GM12891 (cell line): ENCODE data around the gene UGT1A5.
A peak's percentile ranks its signal among the peaks of the same experiment; 100 is the strongest.

Experiments
- DNase-seq: peaks from one replicate; pipeline ENCODE4 v3.0.0; 2011; ENCODE audit warnings: low spot score; ENCODE audit not compliant: insufficient read length
- FAIRE-seq: peaks from 2 replicates; lab custom pipeline; 2011; peaks lifted over from hg19 to GRCh38; lab: Jason Lieb, UNC
- PAX5 ChIP-seq: IDR thresholded peaks from 2 replicates; pipeline ENCODE4 v1.6.1; 2011; ENCODE audit warnings: low read length, moderate library complexity, mild to moderate bottlenecking; ENCODE audit not compliant: insufficient read depth, severe bottlenecking
- POLR2A ChIP-seq: IDR thresholded peaks from 2 replicates; pipeline ENCODE4 v1.6.1; 2011; ENCODE audit warnings: low read depth, low read length, control low read depth
- POLR2AphosphoS5 ChIP-seq: IDR thresholded peaks from 2 replicates; pipeline ENCODE4 v1.6.1; 2011; ENCODE audit warnings: low read depth, low read length, control low read depth
- POU2F2 ChIP-seq: IDR thresholded peaks from 2 replicates; pipeline ENCODE4 v1.6.1; 2011; ENCODE audit warnings: low read depth, mild to moderate bottlenecking, control low read depth, low read length, moderate library complexity
- SPI1 ChIP-seq: IDR thresholded peaks from 2 replicates; pipeline ENCODE4 v1.6.1; 2011; ENCODE audit warnings: low read depth, low read length, control low read depth
- TAF1 ChIP-seq: IDR thresholded peaks from 2 replicates; pipeline ENCODE4 v1.6.1; 2011; ENCODE audit warnings: low read depth, low read length, control low read depth

UGT1A5 gene

DNA sequence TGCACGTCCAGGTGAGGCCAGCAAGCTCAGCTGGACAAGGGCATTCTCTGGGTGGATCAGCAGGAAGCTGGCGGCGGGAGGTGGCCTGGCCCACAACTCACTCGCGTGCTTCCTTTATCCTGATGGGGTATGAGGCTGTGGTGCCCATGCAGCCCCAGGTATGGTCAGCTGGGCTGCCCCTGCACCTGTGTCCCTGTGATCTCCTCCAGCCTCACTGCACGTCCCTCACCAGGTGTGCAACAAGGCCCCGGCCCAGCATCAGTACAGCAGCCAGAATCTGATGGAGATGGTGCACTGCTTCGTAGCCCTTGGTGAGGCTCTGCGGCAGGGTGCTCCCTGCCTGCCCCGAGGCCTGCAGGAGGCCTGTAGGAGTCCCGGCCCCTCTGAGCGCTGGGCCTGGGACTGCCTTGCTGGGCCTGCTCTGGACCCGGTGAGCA lies 83.0 kb downstream of the UGT1A5 start:
- no peak for FAIRE-seq
- TF ChIP-seq POLR2A (no peak), TAF1 (no peak), SPI1 (no peak), PAX5 (no peak), POLR2AphosphoS5 (no peak), POU2F2 (no peak)
- no peak for DNase-seq

GRCh38 chr2:233796254-233796653 lies 83.5 kb downstream of the UGT1A5 start:
- DNase-seq, result no peak
- TF ChIP-seq TAF1 (no peak), POLR2A (no peak), SPI1 (no peak), PAX5 (no peak), POU2F2 (no peak), POLR2AphosphoS5 (no peak)
- FAIRE-seq, result no peak

DNA sequence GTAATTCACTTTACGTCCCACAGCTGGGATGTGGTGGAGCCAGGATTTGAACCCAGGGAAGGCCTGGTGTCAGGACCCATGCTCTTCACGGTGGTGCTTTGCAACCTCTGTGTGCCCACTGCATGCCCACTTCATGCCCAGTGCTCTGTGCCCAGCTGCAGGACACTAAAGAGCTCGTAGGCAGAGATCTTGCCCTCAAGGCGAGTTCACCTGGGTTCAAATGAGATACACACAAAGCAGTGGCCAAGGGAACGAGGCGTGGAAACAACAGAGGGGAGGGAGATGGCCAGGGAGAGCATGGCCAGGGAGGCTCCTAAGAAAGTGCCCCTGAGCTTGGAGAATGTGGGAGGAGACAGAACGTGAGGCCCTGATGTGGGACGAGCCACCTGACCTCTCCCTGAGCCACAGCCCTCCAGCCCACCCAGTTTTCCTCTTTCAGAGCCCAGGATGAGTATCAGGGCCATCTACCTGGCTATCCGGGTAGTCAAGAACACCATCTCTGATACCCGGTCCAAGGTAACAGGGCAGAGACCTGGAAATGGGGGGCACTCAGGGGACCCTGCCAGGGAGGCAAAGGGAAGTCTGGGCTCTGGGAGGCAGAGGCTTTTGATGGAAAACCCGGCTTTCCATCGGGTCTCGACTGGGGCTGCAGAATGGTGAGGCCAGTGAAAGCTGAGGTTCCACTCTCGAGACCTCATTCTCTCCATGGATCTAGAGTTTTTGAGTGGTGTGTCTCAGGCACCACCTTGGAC lies 85.8 kb downstream of the UGT1A5 start:
- DNase-seq, result no peak
- FAIRE-seq, result no peak
- TF ChIP-seq SPI1 (no peak), PAX5 (no peak), TAF1 (no peak), POU2F2 (no peak), POLR2A (no peak), POLR2AphosphoS5 (no peak)

GRCh38 chr2:233799087-233799665 lies 86.5 kb downstream of the UGT1A5 start:
- DNase-seq (no peak), FAIRE-seq (no peak)
- TF ChIP-seq POLR2A (no peak), POLR2AphosphoS5 (no peak), SPI1 (no peak), POU2F2 (no peak), PAX5 (no peak), TAF1 (no peak)

DNA sequence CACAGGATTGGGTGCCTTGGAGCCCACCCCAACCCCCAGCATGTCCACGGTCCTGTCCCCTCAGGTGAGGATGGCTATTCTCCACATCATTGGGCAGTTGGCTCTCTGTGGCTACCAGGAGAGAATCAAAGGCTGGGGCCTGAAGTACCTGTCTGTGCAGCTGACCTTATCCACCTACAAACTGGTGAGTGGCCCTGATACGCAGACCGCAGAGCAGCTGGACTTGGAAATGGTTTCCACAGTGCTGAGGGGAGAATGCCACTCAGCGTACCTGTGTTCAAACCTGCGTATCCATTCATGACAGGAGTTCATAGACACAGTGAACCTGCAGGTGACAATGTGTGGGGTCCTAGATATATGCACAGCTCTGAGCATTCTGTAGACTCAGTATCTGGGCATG lies 87.0 kb downstream of the UGT1A5 start:
- DNase-seq (no peak), FAIRE-seq (no peak)
- TF ChIP-seq TAF1 (no peak), POLR2A (no peak), PAX5 (no peak), POU2F2 (no peak), SPI1 (no peak), POLR2AphosphoS5 (no peak)

DNA sequence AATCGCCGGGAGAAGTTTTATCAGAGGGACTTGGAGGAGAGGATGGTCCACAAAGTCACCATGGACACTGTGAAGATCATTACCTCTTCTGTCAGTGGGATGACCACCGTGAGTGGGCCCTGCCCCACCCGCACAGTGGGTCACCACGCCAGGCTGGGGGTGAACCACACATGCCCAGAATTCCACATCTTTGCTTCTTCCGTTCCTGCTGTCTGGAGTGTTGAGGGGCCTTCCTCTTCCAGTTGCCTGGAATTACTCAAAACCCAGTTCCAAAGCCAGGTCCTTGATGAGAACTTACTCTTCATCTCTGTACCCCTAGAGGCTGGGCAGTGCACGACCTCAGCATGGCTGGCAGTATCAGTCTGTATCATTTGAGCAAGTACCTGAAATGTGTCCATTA lies 87.5 kb downstream of the UGT1A5 start:
- no peak for FAIRE-seq
- no peak for DNase-seq
- TF ChIP-seq POU2F2 (no peak), POLR2A (no peak), PAX5 (no peak), TAF1 (no peak), SPI1 (no peak), POLR2AphosphoS5 (no peak)

GRCh38 chr2:233801357-233802131 lies 88.8 kb downstream of the UGT1A5 start:
- DNase-seq (no peak), FAIRE-seq (peak; percentile 23)
- TF ChIP-seq SPI1 (peak; percentile 71), POLR2A (no peak), TAF1 (no peak)

DNA sequence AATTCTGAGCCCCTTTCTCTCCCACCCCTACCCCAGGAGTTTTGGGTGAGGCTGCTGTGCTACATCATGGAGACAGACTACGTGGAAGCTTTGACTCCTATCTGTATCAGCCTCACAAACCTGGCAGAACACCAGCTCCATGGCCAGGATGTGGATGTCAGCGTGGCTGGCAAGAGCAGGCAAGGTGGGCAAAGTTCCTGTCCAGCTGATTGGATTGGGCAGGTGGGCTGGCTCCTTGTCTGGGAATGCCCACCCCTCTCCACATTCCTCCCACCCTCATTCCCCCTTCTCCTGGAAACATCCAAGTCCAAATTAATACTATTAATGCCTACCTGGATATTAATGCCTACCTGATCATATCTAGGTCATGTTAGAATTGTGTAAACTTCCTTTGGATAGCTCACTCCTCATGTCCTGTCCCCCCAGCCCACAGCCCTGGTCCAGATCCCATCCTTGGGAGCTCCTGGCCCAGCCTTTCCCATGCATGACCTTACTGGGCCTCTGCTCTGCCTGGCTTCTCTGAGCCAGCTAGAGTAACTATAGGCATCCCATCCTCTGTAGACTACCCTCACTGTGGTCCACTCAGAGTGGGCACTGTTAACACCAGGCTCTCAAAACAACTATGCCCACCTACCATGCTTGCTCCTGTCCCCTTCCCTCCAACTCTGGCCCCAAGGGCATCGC lies 89.6 kb downstream of the UGT1A5 start:
- no peak for TF ChIP-seq POLR2A

GRCh38 chr2:233803292-233803911 lies 90.7 kb downstream of the UGT1A5 start:
- TF ChIP-seq POLR2A, result no peak
- TF ChIP-seq PAX5, result no peak
- TF ChIP-seq SPI1, result no peak
- TF ChIP-seq POU2F2, result no peak
- no peak for TF ChIP-seq TAF1
- TF ChIP-seq POLR2AphosphoS5, result no peak
- FAIRE-seq (no peak), DNase-seq (no peak)

More for the DNA sequence above, 89.6 kb downstream of the UGT1A5 start:
- FAIRE-seq (no peak), DNase-seq (no peak)

GRCh38 chr2:233803994-233804393 lies 91.3 kb downstream of the UGT1A5 start:
- no peak for FAIRE-seq
- no peak for TF ChIP-seq TAF1
- no peak for TF ChIP-seq POLR2A
- TF ChIP-seq POLR2AphosphoS5, result no peak
- DNase-seq, result no peak
